OCI-LY3 (cell line): ENCODE measurements around the gene TMEM151A.

Experiments
- H2AFZ ChIP-seq: fragments of 200-600, 300-600 bp; shearing (Covaris generic); 2 replicates; pipeline ENCODE4 v1.6.0; 2014; ENCODE audit warnings: antibody characterized with exemption, low read depth, low read length
- H3K27ac ChIP-seq: fragments of 200-600, 300-600 bp; sonication (generic); 2 replicates; pipeline ENCODE4 v1.5.1; 2014; ENCODE audit warnings: mild to moderate bottlenecking, low read length, moderate library complexity, mixed read lengths
- H3K27me3 ChIP-seq: fragments of 200-600, 300-600 bp; sonication (generic); 2 replicates; pipeline ENCODE4 v1.6.1; 2014; ENCODE audit warnings: low read depth, low read length, mixed read lengths
- H3K36me3 ChIP-seq: fragments of 200-600, 300-600 bp; sonication (generic); replicated peaks from 2 replicates; pipeline ENCODE3; 2014; ENCODE audit warnings: low read depth, low read length, mixed read lengths
- H3K4me1 ChIP-seq: fragments of 300-600, 200-600 bp; sonication (generic); 2 replicates; pipeline ENCODE4 v1.6.1; 2014; ENCODE audit warnings: low read length, mixed read lengths
- H3K4me2 ChIP-seq: fragments of 200-600, 300-600 bp; sonication (generic); 2 replicates; pipeline ENCODE4 v1.6.1; 2014; ENCODE audit warnings: low read length, mixed read lengths
- H3K4me3 ChIP-seq: fragments of 300-600, 200-600 bp; sonication (generic); 2 replicates; pipeline ENCODE4 v1.5.1; 2014; ENCODE audit warnings: antibody characterized with exemption, mild to moderate bottlenecking, low read length, moderate library complexity
- H3K79me2 ChIP-seq: fragments of 300-600, 200-600 bp; shearing (Covaris generic); 2 replicates; pipeline ENCODE4 v1.6.1; 2014; ENCODE audit warnings: mild to moderate bottlenecking, low read length, mixed read lengths
- H3K9ac ChIP-seq: fragments of 300-600, 200-600 bp; shearing (Covaris generic); 2 replicates; pipeline ENCODE4 v1.6.0; 2014; ENCODE audit warnings: mild to moderate bottlenecking, low read length, moderate library complexity
- H3K9me3 ChIP-seq: fragments of 200-600, 300-600 bp; shearing (Covaris generic); 2 replicates; pipeline ENCODE4 v1.6.1; 2014; ENCODE audit warnings: low read length, mixed read lengths; ENCODE audit not compliant: insufficient read depth
- H4K20me1 ChIP-seq: fragments of 200-600, 300-600 bp; sonication (generic); 2 replicates; pipeline ENCODE4 v1.6.1; 2016; ENCODE audit warnings: low read length, mixed read lengths; ENCODE audit not compliant: insufficient read depth
- CTCF ChIP-seq: fragments of 200-600, 300-600 bp; sonication (generic); IDR thresholded peaks from 2 replicates; pipeline ENCODE4 v1.5.1; 2014; ENCODE audit warnings: antibody characterized with exemption, low read length, low read depth
- EZH2phosphoT487 ChIP-seq: fragments of 200-600 bp; shearing (Covaris generic); IDR thresholded peaks from 2 replicates; pipeline ENCODE4 v1.6.1; 2018; ENCODE audit warnings: antibody characterized with exemption, mixed run types, low read depth

TMEM151A gene

GRCh38 chr11:66333896-66334604 lies 42.4 kb downstream of the TMEM151A start:
- no peak overlapping the region for H3K4me2 ChIP-seq
- no peak for TF ChIP-seq EZH2phosphoT487
- TF ChIP-seq CTCF = no peak
- H3K4me3 ChIP-seq = no peak overlapping the region
- no peak overlapping the region for H2AFZ ChIP-seq
- H3K9ac ChIP-seq = no peak overlapping the region
- H3K4me1 ChIP-seq = no peaks in the 10 kb centered on the region
- no peaks in the 10 kb centered on the region for H4K20me1 ChIP-seq
- no peaks in the 10 kb centered on the region for H3K9me3 ChIP-seq
- H3K79me2 ChIP-seq = no peaks in the 10 kb centered on the region
- H3K36me3 ChIP-seq = peaks cover 8% of the 10 kb centered on the region
- H3K27me3 ChIP-seq = no peaks in the 10 kb centered on the region
- H3K27ac ChIP-seq = no peak overlapping the region

- TF ChIP-seq EZH2phosphoT487 (no peak), CTCF (no peak)
- Histone ChIP-seq H3K27me3 (no peaks in the 10 kb centered on the region), H3K27ac (no peak overlapping the region), H3K4me1 (no peaks in the 10 kb centered on the region), H3K4me2 (no peak overlapping the region), H3K9ac (no peak overlapping the region), H3K79me2 (no peaks in the 10 kb centered on the region), H2AFZ (no peak overlapping the region), H3K9me3 (no peaks in the 10 kb centered on the region), H3K36me3 (peaks cover 12% of the 10 kb centered on the region), H4K20me1 (no peaks in the 10 kb centered on the region), H3K4me3 (no peak overlapping the region)
Measured at GRCh38 chr11:66334605-66335442, 43.1 kb downstream of the TMEM151A start.

GRCh38 chr11:66335531-66336233 lies 44.0 kb downstream of the TMEM151A start:
- peaks cover 21% of the 10 kb centered on the region for H3K36me3 ChIP-seq
- no peak for TF ChIP-seq CTCF
- TF ChIP-seq EZH2phosphoT487 = no peak
- no peaks in the 10 kb centered on the region for H3K27me3 ChIP-seq
- H3K9me3 ChIP-seq = no peaks in the 10 kb centered on the region
- no peak overlapping the region for H2AFZ ChIP-seq
- no peak overlapping the region for H3K27ac ChIP-seq
- no peak overlapping the region for H3K4me2 ChIP-seq
- no peaks in the 10 kb centered on the region for H3K79me2 ChIP-seq
- no peak overlapping the region for H3K9ac ChIP-seq
- no peaks in the 10 kb centered on the region for H4K20me1 ChIP-seq
- no peaks in the 10 kb centered on the region for H3K4me1 ChIP-seq
- no peak overlapping the region for H3K4me3 ChIP-seq
